ENCODE data around the gene RNF213.

- no peak for TF ChIP-seq EZH2 (IDR thresholded peaks at IDR 0.05; ENCODE audit: insufficient read depth, low read length)
- TF ChIP-seq, protein P1, sequence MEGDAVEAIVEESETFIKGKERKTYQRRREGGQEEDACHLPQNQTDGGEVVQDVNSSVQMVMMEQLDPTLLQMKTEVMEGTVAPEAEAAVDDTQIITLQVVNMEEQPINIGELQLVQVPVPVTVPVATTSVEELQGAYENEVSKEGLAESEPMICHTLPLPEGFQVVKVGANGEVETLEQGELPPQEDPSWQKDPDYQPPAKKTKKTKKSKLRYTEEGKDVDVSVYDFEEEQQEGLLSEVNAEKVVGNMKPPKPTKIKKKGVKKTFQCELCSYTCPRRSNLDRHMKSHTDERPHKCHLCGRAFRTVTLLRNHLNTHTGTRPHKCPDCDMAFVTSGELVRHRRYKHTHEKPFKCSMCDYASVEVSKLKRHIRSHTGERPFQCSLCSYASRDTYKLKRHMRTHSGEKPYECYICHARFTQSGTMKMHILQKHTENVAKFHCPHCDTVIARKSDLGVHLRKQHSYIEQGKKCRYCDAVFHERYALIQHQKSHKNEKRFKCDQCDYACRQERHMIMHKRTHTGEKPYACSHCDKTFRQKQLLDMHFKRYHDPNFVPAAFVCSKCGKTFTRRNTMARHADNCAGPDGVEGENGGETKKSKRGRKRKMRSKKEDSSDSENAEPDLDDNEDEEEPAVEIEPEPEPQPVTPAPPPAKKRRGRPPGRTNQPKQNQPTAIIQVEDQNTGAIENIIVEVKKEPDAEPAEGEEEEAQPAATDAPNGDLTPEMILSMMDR (IDR thresholded peaks at IDR 0.05; ENCODE audit: insufficient read depth, low read depth, low read length): no peak
Measured at GRCh38 chr17:80287038-80287437, 26.4 kb downstream of the RNF213 start.
